Psoas muscle (tissue), 8 donors: ENCODE measurements around the gene PDP2. TPM values are rescaled to one million over a fixed set of nuclear protein-coding genes. Genes with fewer than 3 reads are reported as not detected.

Source experiments
- ATAC-seq, 4 donors: fragments of 200-7000 bp; cut with Tn5 transposase; one replicate each; pipeline ENCODE4 v1.9.1; 2020; ENCODE audit warnings: moderate library complexity in 3 of 4, mild to moderate bottlenecking in 2 of 4
- DNase-seq, 2 donors: peaks; one replicate each; pipeline ENCODE4 v3.0.0-alpha.2; 2020
- H3K27ac ChIP-seq: fragments of 200-600 bp; one replicate; pipeline ENCODE4 v1.8.0; 2022
- H3K27me3 ChIP-seq, 3 donors: fragments of 200-600 bp in 1 of 3; one replicate each; pipeline versions ENCODE4 v1.6.1 to v1.8.0; 2013 to 2022; ENCODE audit warnings: low read length in 2 of 3, mild to moderate bottlenecking in 2 of 3, moderate library complexity in 1 of 3; ENCODE audit not compliant: insufficient read depth in 3 of 3
- H3K36me3 ChIP-seq, 2 donors: fragments of 200-600 bp in 1 of 2; one replicate each; pipeline versions ENCODE4 v1.6.1 to v1.8.0; 2013 to 2022; ENCODE audit warnings: low read depth in 1 of 2, mild to moderate bottlenecking in 1 of 2, moderate library complexity in 1 of 2; ENCODE audit not compliant: insufficient read depth in 1 of 2
- H3K4me1 ChIP-seq: fragments of 200-600 bp; one replicate; pipeline ENCODE4 v1.8.0; 2022
- H3K4me3 ChIP-seq: fragments of 200-600 bp; one replicate; pipeline ENCODE4 v1.8.0; 2022; ENCODE audit warnings: mild to moderate bottlenecking
- H3K9me3 ChIP-seq: fragments of 200-600 bp; one replicate; pipeline ENCODE4 v1.8.0; 2022
- WGBS, 3 donors: extraction: QIAGEN DNeasy Blood & Tissue Kit; methylation state at CpG; one replicate each; pipeline versions ENCODE4 v1.1.6 to v1.1.7; 2013; 5-methylcytosine and 5-hydroxymethylcytosine counted together
- intact Hi-C, 2 donors: fragments of 100-400 bp; cut with DNase I; formaldehyde crosslinking; loops; one replicate each; pipeline versions ENCODE4 v1.11.0 to v1.14.2; 2022
- polyA plus RNA-seq, 3 donors: library from polyadenylated mRNA; stranded (reverse); fragments of 200-250 nt; gene quantifications; one replicate each; pipeline ENCODE4 v1.2.3, GENCODE V29; 2013
- total RNA-seq, 4 donors: library from RNA; stranded (reverse); fragmentation: NEBNext Ultra II Directional in 2 of 4; extraction: Animal tissue kit (Norgen Biotek cat#: 25700) in 2 of 4; gene quantifications; one replicate each; pipeline versions ENCODE4 v1.2.1 to v1.2.4, GENCODE V29; 2021 to 2023
- TF ChIP-seq, protein P1 (sequence below): fragments of 200-600 bp; IDR thresholded peaks from one replicate; pipeline ENCODE4 v1.8.0; 2022; ENCODE audit warnings: antibody characterized with exemption
- donor health status: healthy with polysubstance abuse.
- donor health status: DM: no; HTN: no; CAD: no; lungs with moderate emphysema.
- donor health status: Bipolar disorder and iron deficiency.
- donor health status: healthy.
- donor health status: DM: yes; HTN: yes; CAD: no.
- donor health status: DM: no; HTN: no; CAD: no.
- donor health status: DM: no; HTN: no; CAD: no.
- donor health status: DM: yes; HTN: yes; CAD: no.

The PDP2 gene
- total and polyA plus RNA-seq, 7 donors = 1.0 to 5.2 (median 3.0) TPM

DNA sequence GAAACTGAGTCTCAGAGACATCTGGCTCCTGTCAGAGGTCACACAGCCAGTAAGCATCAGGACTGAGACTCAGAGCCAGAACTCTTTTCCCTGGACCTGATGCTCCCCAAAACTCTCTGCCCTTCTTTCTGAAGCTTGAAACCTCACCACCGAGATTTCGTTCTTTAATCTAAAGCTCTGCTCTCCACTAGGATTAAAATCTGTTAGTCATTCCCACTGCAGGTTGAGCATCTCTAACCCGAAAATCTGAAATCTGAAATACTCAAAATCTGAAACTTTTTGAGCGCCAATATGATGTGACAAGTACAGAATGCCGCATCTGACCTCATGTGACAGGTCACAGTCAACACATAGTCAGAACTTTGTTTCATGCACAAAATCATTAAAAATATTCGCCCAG, 36.2 kb downstream of the PDP2 start:
- ATAC-seq (no peak), DNase-seq (no peak)
- TF ChIP-seq, protein P1, sequence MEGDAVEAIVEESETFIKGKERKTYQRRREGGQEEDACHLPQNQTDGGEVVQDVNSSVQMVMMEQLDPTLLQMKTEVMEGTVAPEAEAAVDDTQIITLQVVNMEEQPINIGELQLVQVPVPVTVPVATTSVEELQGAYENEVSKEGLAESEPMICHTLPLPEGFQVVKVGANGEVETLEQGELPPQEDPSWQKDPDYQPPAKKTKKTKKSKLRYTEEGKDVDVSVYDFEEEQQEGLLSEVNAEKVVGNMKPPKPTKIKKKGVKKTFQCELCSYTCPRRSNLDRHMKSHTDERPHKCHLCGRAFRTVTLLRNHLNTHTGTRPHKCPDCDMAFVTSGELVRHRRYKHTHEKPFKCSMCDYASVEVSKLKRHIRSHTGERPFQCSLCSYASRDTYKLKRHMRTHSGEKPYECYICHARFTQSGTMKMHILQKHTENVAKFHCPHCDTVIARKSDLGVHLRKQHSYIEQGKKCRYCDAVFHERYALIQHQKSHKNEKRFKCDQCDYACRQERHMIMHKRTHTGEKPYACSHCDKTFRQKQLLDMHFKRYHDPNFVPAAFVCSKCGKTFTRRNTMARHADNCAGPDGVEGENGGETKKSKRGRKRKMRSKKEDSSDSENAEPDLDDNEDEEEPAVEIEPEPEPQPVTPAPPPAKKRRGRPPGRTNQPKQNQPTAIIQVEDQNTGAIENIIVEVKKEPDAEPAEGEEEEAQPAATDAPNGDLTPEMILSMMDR = no peak
- H3K27ac ChIP-seq = no peak overlapping the region
- H3K9me3 ChIP-seq = no peaks in the 10 kb centered on the region
- intact Hi-C loops = no loop called here
- 85 to 96% (median 90%) methylated on average over 6 of the region's 6 CpGs for WGBS, 3 donors
- H3K36me3 ChIP-seq = no peaks in the 10 kb centered on the region
- no peaks in the 10 kb centered on the region for H3K27me3 ChIP-seq
- no peaks in the 10 kb centered on the region for H3K4me1 ChIP-seq
- no peak overlapping the region for H3K4me3 ChIP-seq

DNA sequence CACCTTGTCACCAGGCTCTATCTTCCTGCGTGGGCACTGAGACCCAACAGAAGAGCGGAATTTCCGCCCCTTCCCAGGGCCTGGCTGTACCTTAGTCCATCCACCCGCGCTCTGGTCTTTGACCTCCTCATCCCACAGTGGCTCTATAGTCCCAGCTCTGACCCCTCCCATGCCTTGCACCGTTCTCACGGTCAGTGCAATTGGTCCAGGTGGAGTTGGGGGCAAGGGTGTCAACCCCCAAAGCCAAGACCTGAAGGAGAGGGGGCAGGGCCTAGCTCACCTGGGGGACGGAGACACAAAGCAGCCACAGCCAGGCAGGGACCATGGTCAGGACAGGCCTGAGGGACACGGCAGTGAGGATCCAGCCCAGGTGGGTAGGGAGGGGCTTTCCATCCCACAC, 37.4 kb downstream of the PDP2 start:
- ATAC-seq (no peak), DNase-seq (no peak)
- Histone ChIP-seq H3K36me3 (peaks cover 0 to 8% of the 10 kb centered on the region in 2 donors), H3K4me1 (no peaks in the 10 kb centered on the region), H3K4me3 (no peak overlapping the region), H3K27ac (no peak overlapping the region), H3K27me3 (no peaks in the 10 kb centered on the region), H3K9me3 (no peaks in the 10 kb centered on the region)
- intact Hi-C loops = loop anchor here in 1 of 2 donors (2.0 kb wide), 1 partner anchor 15 kb away; no protein-coding TSS in a partner anchor
- 89 to 90% (median 90%) methylated on average over 9 of the region's 9 CpGs for WGBS, 3 donors
- TF ChIP-seq, protein P1 = no peak

DNA sequence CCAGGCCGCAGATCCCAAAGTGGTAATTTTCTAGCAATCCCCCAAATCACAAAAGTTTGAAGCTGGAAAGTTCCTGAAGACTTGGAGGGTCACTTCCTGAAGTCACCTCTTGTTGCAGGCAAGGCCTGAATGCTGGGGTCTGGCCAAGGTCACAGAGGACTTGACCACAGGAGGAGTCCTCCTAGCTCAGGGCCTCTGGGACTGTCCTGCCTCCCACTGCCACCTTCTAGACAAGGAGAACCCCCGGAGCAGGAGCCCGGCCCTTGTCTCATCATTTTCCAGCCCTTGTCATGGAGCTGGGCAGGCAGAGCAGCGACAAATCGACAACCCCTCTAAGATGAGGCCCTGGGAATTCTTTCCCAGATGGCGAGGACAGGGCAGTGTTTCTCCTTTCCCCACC, 38.0 kb downstream of the PDP2 start:
- intact Hi-C loops = loop anchor here in 1 of 2 donors (2.0 kb wide), 1 partner anchor 16 kb away; no protein-coding TSS in a partner anchor
- ATAC-seq = no peak
- Histone ChIP-seq H3K27ac (no peak overlapping the region), H3K27me3 (no peaks in the 10 kb centered on the region), H3K4me3 (no peak overlapping the region), H3K4me1 (no peaks in the 10 kb centered on the region), H3K9me3 (no peaks in the 10 kb centered on the region), H3K36me3 (peaks cover 0 to 14% of the 10 kb centered on the region in 2 donors)
- TF ChIP-seq, protein P1 = no peak
- no peak for DNase-seq
- WGBS, 3 donors = 90 to 94% (median 92%) methylated on average over 6 of the region's 6 CpGs

DNA sequence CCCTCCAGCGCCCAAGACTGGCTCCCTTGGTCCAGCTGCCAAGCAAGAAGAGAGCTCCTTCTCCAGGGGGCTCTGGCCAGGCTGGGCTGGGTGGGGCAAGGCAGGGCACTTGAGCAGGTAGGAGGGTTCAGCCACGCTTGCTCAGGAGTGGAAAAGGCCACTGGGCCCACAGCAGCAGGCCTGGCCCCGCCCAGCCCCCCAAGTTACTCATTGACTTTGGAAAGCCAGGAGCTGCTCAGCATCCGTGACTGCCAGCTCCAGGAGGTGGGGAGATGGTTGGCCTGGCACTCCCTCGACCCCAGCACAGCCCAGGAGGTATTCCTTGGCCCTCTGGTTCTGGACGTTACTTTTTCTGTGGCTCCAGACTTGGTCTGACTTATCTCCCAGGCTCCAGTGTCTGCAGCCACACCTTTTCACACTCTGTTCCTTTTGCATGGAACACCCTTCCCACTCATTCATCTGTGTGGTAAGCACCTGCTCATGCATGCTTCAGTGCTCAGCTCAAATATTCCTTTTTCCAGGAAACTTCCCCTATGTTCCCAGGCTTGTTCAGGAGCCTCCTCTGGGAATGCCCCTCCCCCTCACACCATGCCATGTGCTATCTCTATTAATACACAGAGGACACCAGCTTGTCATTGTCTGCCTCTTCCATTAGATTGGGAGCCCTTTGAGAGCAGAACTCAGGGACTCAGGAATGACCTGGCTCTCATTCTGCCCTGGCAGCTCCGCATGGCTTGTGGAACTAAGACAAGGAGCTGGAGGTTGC, 38.7 kb downstream of the PDP2 start, which contains the start of gene CDH16:
Gene CDH16, minus strand, starts transcription at position 83 of the 766 bp plus-strand sequence. CDS start 820 bp downstream, outside the sequence.
- intact Hi-C loops = loop anchor here in 1 of 2 donors (2.0 kb wide), 1 partner anchor 16 kb away; no protein-coding TSS in a partner anchor
- DNase-seq = no peak
- ATAC-seq = peak; percentile 10 to 41 (median 18)
- Histone ChIP-seq H3K4me3 (no peak within 1 kb of the TSS), H3K4me1 (no peaks in the 10 kb centered on the region), H3K9me3 (no peaks in the 10 kb centered on the region), H3K36me3 (peaks cover 0 to 21% of the 10 kb centered on the region in 2 donors), H3K27me3 (no peaks in the 10 kb centered on the region), H3K27ac (peak within 1 kb of the TSS; percentile 77)
- WGBS, 3 donors = 66% methylated on average over 7 of the region's 7 CpGs
- TF ChIP-seq, protein P1 = no peak
